Ovary (tissue), 9 donors: Measurements from ENCODE around the gene NUBP2. TPM values are rescaled to one million over a fixed set of nuclear protein-coding genes. Genes with fewer than 3 reads are reported as not detected.

Source experiments
- DNase-seq, 5 donors: peaks; one replicate each; pipeline ENCODE4 v3.0.0-alpha.2; 2019 to 2020
- H3K27ac ChIP-seq, 2 donors: fragments of 200-600 bp; one replicate each; pipeline versions ENCODE4 v1.5.1 to v1.8.0; 2019 to 2022
- H3K27me3 ChIP-seq: fragments of 200-600 bp; one replicate; pipeline ENCODE4 v1.8.0; 2022
- H3K36me3 ChIP-seq: fragments of 200-600 bp; sonication (generic); one replicate; pipeline ENCODE4 v1.5.1; 2019
- H3K4me1 ChIP-seq: one replicate; pipeline ENCODE4 v1.8.1; 2013; ENCODE audit warnings: mild to moderate bottlenecking, moderate library complexity; ENCODE audit not compliant: insufficient read depth
- H3K4me3 ChIP-seq: fragments of 200-600 bp; sonication (generic); one replicate; pipeline ENCODE4 v1.5.1; 2017
- H3K9me3 ChIP-seq, 2 donors: fragments of 200-600 bp in 1 of 2; sonication (generic) in 1 of 2; one replicate each; pipeline versions ENCODE4 v1.5.1 to v1.8.1; 2013 to 2019; ENCODE audit warnings: mild to moderate bottlenecking in 1 of 2, moderate library complexity in 1 of 2
- EP300 ChIP-seq: sonication (generic); formaldehyde crosslinking; IDR thresholded peaks from one replicate; pipeline ENCODE4 v1.6.1; 2017; ENCODE audit warnings: antibody characterized with exemption
- POLR2A ChIP-seq: fragments of 450-650 bp; IDR thresholded peaks from one replicate; pipeline ENCODE4 v1.6.1; 2017; ENCODE audit warnings: antibody characterized with exemption, mild to moderate bottlenecking, moderate library complexity
- WGBS, 3 donors: extraction: QIAGEN DNeasy Blood & Tissue Kit in 1 of 3; methylation state at CpG; one replicate each; pipeline versions ENCODE4 v1.1.5 to v1.1.7; 2013 to 2017; 5-methylcytosine and 5-hydroxymethylcytosine counted together
- intact Hi-C, 4 donors: fragments of 100-400 bp; cut with DNase I; formaldehyde crosslinking; loops; one replicate each; pipeline versions ENCODE4 v1.11.0 to v1.15.1; 2022 to 2023
- polyA plus RNA-seq, 2 donors: library from polyadenylated mRNA; stranded (reverse); fragments of 200-250 nt in 1 of 2; fragments of 350-450 nt in 1 of 2; fragmentation: Illumina TruSeq in 1 of 2; extraction: RNeasy Lipid Tissue Mini Kit (QIAGEN cat#74804) in 1 of 2; gene quantifications; one replicate each; pipeline ENCODE4 v1.2.3, GENCODE V29; 2013 to 2014
- total RNA-seq, 7 donors: library from RNA; depleted of rRNA in 2 of 7; stranded (reverse); fragments of >200 nt in 2 of 7; fragmentation: NEBNext Ultra II Directional in 3 of 7; extraction: Animal tissue kit (Norgen Biotek cat#: 25700) in 3 of 7; gene quantifications; one replicate each; pipeline versions ENCODE4 v1.1.0 to v1.2.4, GENCODE V29; 2016 to 2023
- TF ChIP-seq, protein P1 (sequence below), 3 donors: fragments of 450-650 bp in 2 of 3; fragments of 200-600 bp in 1 of 3; IDR thresholded peaks; one replicate each; pipeline versions ENCODE4 v1.5.1 to v1.8.0; 2016 to 2022; ENCODE audit warnings: antibody characterized with exemption in 3 of 3, mild to moderate bottlenecking in 1 of 3
- donor health status: DM: no; HTN: no; CAD: no; lungs with moderate emphysema.
- donor health status: DM: no; HTN: no; CAD: no.
- donor health status: Bipolar disorder and iron deficiency.
- donor health status: DM: yes; HTN: yes; CAD: no.
- donor health status: DM: no; HTN: no; CAD: no.
- donor health status: DM: yes; HTN: yes; CAD: no.

NUBP2 gene
- total and polyA plus RNA-seq, 9 donors = 0.50 to 76.5 (median 52.3) TPM

DNA sequence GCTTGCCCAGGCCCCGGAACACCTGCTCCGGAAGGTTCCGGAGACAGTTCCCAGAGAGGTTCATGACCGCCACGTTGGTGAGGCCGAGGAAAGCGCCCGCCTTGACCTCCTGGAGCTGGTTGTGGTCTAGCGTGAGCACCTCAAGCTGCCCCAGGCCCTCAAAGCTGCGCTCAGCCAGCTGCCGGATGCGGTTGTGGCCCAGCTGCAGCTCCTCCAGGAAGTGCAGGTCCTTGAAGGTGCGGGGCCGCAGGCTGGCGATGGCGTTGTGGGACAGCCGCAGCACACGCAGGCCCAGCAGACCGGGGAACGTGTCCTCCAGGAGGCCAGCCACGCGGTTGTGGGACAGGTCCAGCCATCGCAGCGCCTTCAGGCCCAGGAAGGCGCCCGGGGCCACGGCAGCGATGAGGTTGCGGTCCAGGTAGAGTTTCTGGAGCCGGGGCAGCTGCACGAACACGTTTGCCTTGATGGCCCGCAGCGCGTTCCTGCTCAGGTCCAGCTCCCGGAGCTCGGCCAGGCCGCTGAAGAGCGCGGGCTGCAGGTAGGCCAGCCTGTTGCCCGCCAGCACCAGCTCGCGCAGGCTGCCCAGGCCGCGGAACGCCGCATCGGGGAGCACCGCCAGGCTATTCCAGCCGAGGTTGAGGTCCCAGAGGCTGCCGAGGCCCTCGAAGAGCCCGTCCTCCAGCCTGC, 8.6 kb downstream of the NUBP2 start:
- intact Hi-C loops = no loop called here
- peak in 4 of 5 donors; percentile 19 to 35 (median 22) for DNase-seq
- Histone ChIP-seq H3K27me3 (no peaks in the 10 kb centered on the region), H3K27ac (no peak overlapping the region), H3K9me3 (no peaks in the 10 kb centered on the region), H3K4me1 (no peaks in the 10 kb centered on the region), H3K4me3 (no peak overlapping the region), H3K36me3 (no peaks in the 10 kb centered on the region)
- WGBS, 3 donors = 92% methylated on average over 37 to 53 of the region's 53 CpGs
- TF ChIP-seq, protein P1, sequence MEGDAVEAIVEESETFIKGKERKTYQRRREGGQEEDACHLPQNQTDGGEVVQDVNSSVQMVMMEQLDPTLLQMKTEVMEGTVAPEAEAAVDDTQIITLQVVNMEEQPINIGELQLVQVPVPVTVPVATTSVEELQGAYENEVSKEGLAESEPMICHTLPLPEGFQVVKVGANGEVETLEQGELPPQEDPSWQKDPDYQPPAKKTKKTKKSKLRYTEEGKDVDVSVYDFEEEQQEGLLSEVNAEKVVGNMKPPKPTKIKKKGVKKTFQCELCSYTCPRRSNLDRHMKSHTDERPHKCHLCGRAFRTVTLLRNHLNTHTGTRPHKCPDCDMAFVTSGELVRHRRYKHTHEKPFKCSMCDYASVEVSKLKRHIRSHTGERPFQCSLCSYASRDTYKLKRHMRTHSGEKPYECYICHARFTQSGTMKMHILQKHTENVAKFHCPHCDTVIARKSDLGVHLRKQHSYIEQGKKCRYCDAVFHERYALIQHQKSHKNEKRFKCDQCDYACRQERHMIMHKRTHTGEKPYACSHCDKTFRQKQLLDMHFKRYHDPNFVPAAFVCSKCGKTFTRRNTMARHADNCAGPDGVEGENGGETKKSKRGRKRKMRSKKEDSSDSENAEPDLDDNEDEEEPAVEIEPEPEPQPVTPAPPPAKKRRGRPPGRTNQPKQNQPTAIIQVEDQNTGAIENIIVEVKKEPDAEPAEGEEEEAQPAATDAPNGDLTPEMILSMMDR (IDR thresholded peaks at IDR 0.05) = no peak
- no peak for TF ChIP-seq EP300
- TF ChIP-seq POLR2A = no peak

DNA sequence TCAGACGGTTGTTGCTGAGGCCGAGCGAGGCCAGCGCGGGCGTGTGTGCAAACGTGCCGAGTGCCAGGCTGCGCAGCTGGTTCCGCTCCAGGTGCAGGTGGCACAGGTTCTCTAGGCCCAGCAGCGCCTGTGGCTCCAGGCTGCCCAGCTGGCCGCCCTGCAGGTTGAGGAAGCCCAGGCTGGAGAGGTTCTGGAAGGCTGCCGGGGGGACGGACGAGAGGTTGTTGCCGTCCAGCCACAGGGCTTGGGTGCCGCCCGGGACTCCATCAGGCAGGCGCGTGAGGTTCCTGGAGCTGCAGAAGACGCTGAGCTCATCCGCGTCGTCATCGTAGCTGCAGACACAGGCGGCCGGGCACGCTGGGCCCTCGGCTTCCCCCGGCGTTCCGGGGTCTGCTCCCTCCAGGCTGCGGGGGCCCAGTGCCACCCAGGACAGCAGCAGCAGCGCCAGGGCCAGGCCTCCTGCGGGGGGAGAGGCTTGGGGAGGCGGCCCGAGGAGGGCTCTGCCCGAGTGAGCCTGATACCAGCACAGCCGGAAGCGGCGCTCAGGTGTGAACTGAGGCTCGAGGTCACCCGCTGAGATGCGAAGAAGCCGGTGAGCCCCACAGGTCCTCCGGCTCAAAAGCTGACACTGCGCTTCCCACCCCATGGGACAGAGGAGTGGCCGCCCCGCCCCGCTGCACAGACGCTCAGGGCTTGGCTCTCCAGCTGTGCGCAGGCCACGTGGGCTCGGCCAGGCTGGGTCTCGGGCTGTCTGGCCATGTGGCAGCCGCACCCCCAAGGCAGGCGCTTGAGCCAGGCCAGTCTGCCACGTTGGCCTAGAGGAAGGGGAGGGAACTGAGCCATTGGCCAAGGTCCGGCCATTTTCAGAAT, 9.4 kb downstream of the NUBP2 start:
- Histone ChIP-seq H3K27me3 (no peaks in the 10 kb centered on the region), H3K9me3 (no peaks in the 10 kb centered on the region), H3K27ac (no peak overlapping the region), H3K4me1 (no peaks in the 10 kb centered on the region), H3K4me3 (no peak overlapping the region), H3K36me3 (no peaks in the 10 kb centered on the region)
- intact Hi-C loops = no loop called here
- WGBS, 3 donors = 85 to 89% (median 86%) methylated on average over 45 to 59 of the region's 59 CpGs
- DNase-seq = peak in 4 of 5 donors; percentile 18 to 40 (median 22)
- TF ChIP-seq, protein P1 (IDR thresholded peaks at IDR 0.05) = no peak

DNA sequence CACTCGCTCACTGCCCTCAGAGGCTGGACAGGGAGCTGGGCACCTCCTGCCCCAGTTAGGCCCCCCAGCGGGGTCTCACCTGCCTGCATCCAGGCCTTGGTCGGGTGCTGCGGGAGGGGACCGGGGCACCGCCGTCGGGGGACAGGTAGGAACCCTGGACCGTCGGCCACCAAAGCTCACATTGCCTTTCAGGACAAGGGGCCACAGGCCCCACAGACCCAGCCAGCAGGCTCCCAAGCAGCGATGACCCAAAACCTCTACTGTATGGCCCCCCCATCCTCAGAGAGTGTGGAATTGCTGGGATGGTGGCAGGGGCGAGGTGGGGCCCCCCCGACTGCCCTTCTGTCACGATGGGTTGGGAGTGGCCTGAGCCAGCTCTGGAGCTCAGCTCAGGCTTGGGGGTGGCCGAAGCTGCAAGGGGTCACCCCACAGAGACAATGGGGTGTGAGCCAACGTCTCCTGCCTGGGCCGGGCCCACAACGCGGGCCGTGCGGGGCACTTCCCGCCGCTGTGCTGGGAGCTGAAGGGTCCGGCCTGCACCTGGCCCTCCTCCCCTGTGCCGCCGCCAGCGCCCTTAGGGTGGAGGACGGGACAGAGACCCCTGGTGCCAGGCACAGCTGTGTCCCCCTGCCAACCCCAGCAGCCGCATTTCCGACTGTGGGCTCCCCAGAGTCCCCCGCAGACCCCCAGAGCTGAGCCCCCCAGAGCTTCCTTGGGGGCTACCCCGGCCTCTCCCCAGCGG, 10.2 kb downstream of the NUBP2 start:
- 78 to 81% (median 80%) methylated on average over 23 to 33 of the region's 33 CpGs for WGBS, 3 donors
- no peaks in the 10 kb centered on the region for H3K9me3 ChIP-seq
- TF ChIP-seq EP300 (no peak), POLR2A (no peak)
- TF ChIP-seq, protein P1 (IDR thresholded peaks at IDR 0.05) = no peak
- DNase-seq = peak in 2 of 5 donors; percentile 16 to 21
- H3K27ac ChIP-seq = no peak overlapping the region
- H3K27me3 ChIP-seq = no peaks in the 10 kb centered on the region
- intact Hi-C loops = no loop called here
- H3K36me3 ChIP-seq = no peaks in the 10 kb centered on the region
- H3K4me1 ChIP-seq = no peaks in the 10 kb centered on the region
- no peak overlapping the region for H3K4me3 ChIP-seq

DNA sequence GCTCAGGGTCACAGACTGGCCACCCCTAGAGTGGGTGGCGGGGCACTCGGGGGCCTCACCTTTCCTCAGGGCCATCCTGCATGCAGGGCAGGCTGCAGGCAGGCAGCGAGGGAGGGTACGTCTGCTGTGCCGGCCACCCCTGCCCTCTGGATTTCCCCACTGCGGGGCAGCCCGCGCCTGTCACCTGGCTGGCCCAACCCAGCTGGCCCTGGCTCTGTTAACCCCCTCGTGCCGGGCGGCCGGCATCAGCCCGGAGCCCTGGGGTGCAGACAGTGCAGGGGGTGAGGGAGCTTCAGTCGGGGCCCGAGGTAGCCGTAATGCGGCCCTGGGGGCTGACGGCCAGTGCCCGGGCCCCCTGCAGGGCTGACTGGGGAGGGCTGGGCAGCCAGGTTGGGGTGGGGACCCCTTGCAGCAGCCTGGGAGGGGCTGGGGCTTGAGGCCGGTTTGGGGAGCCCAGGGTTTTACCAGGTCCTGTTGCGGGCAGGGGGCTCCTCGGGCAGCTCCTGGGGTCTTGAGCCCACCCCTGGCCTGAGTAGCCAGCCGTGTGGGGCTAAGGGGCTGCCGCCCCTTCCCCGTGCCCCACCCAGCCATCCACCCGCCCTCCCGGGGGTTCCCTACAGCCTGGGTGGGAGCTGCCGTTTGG, 10.9 kb downstream of the NUBP2 start, which contains the start of gene IGFALS:
TSS of gene IGFALS (minus strand) at position 128 of the 643 bp plus-strand sequence. CDS start at position 75, 53 bp downstream.
- Histone ChIP-seq H3K4me1 (no peaks in the 10 kb centered on the region), H3K27ac (no peak within 1 kb of the TSS), H3K27me3 (no peaks in the 10 kb centered on the region), H3K36me3 (no peaks in the 10 kb centered on the region), H3K9me3 (no peaks in the 10 kb centered on the region), H3K4me3 (no peak within 1 kb of the TSS)
- intact Hi-C loops = no loop called here
- DNase-seq = peak in 2 of 5 donors; percentile 17 to 23
- TF ChIP-seq POLR2A (no peak), EP300 (no peak)
- TF ChIP-seq, protein P1 (IDR thresholded peaks at IDR 0.05) = no peak
- WGBS, 3 donors = 26 to 43% (median 33%) methylated on average over 22 to 28 of the region's 28 CpGs
